ENCODE measurements around the gene ACBD4.

GRCh38 chr17:45114117-45114932 is 21.2 kb upstream of the ACBD4 start:
- no peak for TF ChIP-seq CTCF (IDR thresholded peaks at IDR 0.05)
- no peak for TF ChIP-seq POLR2A (IDR thresholded peaks at IDR 0.05)
